Thoracic aorta endothelial cell (primary cell): ENCODE data around the gene SLC22A9. TPM values are rescaled to one million over a fixed set of nuclear protein-coding genes. Genes with fewer than 3 reads are reported as not detected.

ENCODE experiments used
- total RNA-seq: library from RNA; depleted of rRNA; stranded (reverse); fragments of >200 nt; gene quantifications from 2 replicates; pipeline ENCODE4 v1.2.3, GENCODE V29; 2012

Gene SLC22A9
- not detected in 2 replicates for total RNA-seq

DNA sequence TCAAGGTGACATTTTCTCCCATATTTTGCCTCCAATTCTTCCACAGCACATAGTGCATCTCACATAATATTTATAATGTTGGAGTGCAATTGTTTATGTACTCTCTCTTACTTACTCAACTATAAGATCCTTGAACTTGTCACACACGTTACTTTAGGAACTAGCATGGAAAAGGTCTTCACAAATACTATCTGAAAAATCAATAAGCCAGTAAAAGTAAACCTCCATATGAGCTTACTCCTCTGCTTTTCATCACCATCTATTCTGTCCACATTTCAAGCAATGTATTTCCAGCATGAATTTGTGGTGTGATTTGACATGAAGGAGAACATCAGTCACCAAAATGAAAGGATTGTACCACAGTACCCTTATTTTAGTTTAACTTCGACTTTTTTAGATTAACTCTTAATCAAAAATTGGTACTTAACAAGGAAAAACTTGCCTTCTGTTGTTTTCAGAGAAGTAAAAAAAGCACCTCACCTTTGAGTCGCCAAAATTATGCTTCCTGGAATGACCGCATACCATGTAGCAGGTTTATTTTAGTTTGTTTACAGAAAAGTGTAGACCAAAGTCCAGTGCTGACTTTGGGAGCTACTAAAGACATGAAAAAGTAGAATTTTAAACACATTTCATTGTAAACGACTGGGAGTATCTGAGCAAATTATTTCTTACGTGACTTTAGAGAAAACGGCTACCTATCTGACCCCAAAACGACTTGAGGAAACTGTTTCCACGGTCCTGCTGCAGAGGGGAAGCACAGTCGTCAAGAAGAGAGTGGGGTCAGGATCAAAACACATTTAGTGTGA, at the start of gene SLC22A9:
Gene SLC22A9, plus strand, starts transcription at position 621 of the 806 bp plus-strand sequence. CDS start 272 bp downstream, outside the sequence.

Other genes starting within 250 kb of the SLC22A9 start
- not detected in 2 replicates for gene SLC22A24, start 225.6 kb upstream of the SLC22A9 start, total RNA-seq
- not detected in 2 replicates for gene SLC22A25, start 126.2 kb upstream of the SLC22A9 start, total RNA-seq
- gene PLAAT5, start 121.4 kb downstream of the SLC22A9 start, total RNA-seq: not detected in 2 replicates
- not detected in 2 replicates for gene LGALS12, start 136.3 kb downstream of the SLC22A9 start, total RNA-seq
- gene PLAAT4, start 167.0 kb downstream of the SLC22A9 start, total RNA-seq: 1.5 and 1.7 TPM in 2 replicates
- gene PLAAT2, start 193.6 kb downstream of the SLC22A9 start, total RNA-seq: not detected in 2 replicates
- gene PLAAT3, start 244.6 kb downstream of the SLC22A9 start, total RNA-seq: 20.5 and 29.4 TPM in 2 replicates